Naive B cell (primary cell): Measurements from ENCODE around the gene PCDHGB1. TPM values are rescaled to one million over a fixed set of nuclear protein-coding genes. Genes with fewer than 3 reads are reported as not detected.
"Not testable (repeated sequence)": the region's sequence is repeated elsewhere in the genome, so short reads cannot be mapped to it uniquely, and the experiment has no call there.

Experiments used
- ATAC-seq, 2 donors: fragments of 150-1000 bp; cut with Tn5 transposase; 2 replicates each; pipeline ENCODE4 v1.10.0; 2021; ENCODE audit warnings: low read depth in 2 of 2, mild to moderate bottlenecking in 2 of 2, moderate library complexity in 2 of 2
- DNase-seq: peaks from one replicate; pipeline ENCODE4 v3.0.0; 2022
- H3K27ac Mint-ChIP-seq, 6 donors: one replicate each; pipeline ENCODE4 v1.8.0; 2020 to 2022; ENCODE audit warnings: mild to moderate bottlenecking in 6 of 6, mixed read lengths in 6 of 6, moderate library complexity in 5 of 6, inconsistent platforms in 2 of 6
- H3K27me3 Mint-ChIP-seq, 3 donors: one replicate each; pipeline ENCODE4 v1.8.0; 2021 to 2022; ENCODE audit warnings: mixed read lengths in 3 of 3, mild to moderate bottlenecking in 1 of 3
- H3K36me3 Mint-ChIP-seq, 2 donors: one replicate each; pipeline ENCODE4 v1.8.0; 2020 to 2022; ENCODE audit warnings: mixed read lengths in 2 of 2, inconsistent platforms in 1 of 2, mild to moderate bottlenecking in 1 of 2
- H3K4me1 Mint-ChIP-seq, 3 donors: one replicate each; pipeline ENCODE4 v1.8.0; 2020 to 2022; ENCODE audit warnings: mixed read lengths in 3 of 3, inconsistent platforms in 1 of 3, mild to moderate bottlenecking in 1 of 3, moderate library complexity in 1 of 3
- H3K4me3 Mint-ChIP-seq, 8 donors: one replicate each; pipeline ENCODE4 v1.8.0; 2020 to 2022; ENCODE audit warnings: mild to moderate bottlenecking in 8 of 8, mixed read lengths in 8 of 8, moderate library complexity in 8 of 8, inconsistent platforms in 2 of 8
- H3K9me3 Mint-ChIP-seq, 7 donors: one replicate each; pipeline ENCODE4 v1.8.0; 2020 to 2022; ENCODE audit warnings: mixed read lengths in 7 of 7, mild to moderate bottlenecking in 5 of 7, inconsistent platforms in 2 of 7, moderate library complexity in 1 of 7
- polyA plus RNA-seq, 6 donors: library from polyadenylated mRNA; unstranded; fragments of 300-500 nt; fragmentation: Illumina TruSeq; gene quantifications; one replicate each; pipeline ENCODE4 v1.2.3, GENCODE V29; 2021; ENCODE audit warnings: low read depth in 6 of 6

Gene PCDHGB1
- polyA plus RNA-seq, 6 donors from 2014 or later, result not detected

DNA sequence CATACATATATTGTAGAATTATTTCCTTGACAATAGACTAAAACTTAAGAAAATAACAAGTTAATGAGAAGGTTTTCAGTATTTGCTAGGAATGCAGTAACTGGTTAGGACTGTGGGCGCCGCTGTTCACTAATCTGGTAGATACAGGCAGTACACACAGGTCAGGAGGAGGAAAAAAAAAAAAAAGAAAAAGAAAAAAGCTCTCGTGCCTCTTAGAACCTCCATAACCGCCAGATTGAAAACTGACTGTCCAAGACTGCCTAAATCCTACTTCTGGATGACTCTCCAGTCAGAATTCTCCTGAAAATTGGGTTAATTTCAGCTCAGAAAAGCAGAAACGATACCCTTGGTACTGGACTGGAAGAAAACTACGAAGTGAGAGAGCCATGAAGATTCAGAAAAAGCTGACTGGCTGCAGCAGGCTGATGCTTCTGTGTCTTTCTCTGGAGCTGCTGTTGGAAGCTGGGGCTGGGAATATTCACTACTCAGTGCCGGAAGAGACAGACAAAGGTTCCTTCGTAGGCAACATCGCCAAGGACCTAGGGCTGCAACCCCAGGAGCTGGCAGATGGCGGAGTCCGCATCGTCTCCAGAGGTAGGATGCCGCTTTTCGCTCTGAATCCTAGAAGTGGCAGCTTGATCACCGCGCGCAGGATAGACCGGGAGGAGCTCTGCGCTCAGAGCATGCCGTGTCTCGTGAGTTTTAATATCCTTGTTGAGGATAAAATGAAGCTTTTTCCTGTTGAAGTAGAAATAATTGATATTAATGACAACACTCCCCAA, 19.4 kb upstream of the PCDHGB1 start, which contains the start of gene PCDHGA1:
TSS of gene PCDHGA1 (plus strand) at position 216 of the 782 bp plus-strand sequence.
- Mint-ChIP-seq H3K27me3 (peaks cover 66 to 84% (median 72%) of the 10 kb centered on the region in 3 donors), H3K36me3 (peaks cover 24 to 30% of the 10 kb centered on the region in 2 donors), H3K4me3 (peak within 1 kb of the TSS in 6 of 8 donors; percentile 5 to 70 (median 21)), H3K4me1 (peaks cover 4 to 11% (median 11%) of the 10 kb centered on the region in 3 donors), H3K27ac (no peak within 1 kb of the TSS), H3K9me3 (peaks cover 9 to 93% (median 69%) of the 10 kb centered on the region in 7 donors)
- DNase-seq, result no peak
- ATAC-seq, result peak in 1 of 2 donors; percentile 33

DNA sequence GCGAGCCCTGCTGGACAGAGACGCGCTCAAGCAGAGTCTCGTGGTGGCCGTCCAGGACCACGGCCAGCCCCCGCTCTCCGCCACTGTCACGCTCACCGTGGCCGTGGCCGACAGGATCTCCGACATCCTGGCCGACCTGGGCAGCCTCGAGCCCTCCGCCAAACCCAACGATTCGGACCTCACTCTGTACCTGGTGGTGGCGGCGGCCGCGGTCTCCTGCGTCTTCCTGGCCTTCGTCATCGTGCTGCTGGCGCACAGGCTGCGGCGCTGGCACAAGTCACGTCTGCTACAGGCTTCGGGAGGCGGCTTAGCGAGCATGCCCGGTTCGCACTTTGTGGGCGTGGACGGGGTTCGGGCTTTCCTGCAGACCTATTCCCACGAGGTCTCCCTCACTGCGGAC, 17.3 kb upstream of the PCDHGB1 start:
- Mint-ChIP-seq H3K36me3 (peaks cover 14 to 30% of the 10 kb centered on the region in 2 donors), H3K9me3 (peaks cover 9 to 93% (median 75%) of the 10 kb centered on the region in 7 donors), H3K27me3 (peaks cover 75 to 90% (median 85%) of the 10 kb centered on the region in 3 donors)
- not testable (repeated sequence) for H3K4me3 Mint-ChIP-seq, H3K27ac Mint-ChIP-seq, ATAC-seq, H3K4me1 Mint-ChIP-seq, DNase-seq

DNA sequence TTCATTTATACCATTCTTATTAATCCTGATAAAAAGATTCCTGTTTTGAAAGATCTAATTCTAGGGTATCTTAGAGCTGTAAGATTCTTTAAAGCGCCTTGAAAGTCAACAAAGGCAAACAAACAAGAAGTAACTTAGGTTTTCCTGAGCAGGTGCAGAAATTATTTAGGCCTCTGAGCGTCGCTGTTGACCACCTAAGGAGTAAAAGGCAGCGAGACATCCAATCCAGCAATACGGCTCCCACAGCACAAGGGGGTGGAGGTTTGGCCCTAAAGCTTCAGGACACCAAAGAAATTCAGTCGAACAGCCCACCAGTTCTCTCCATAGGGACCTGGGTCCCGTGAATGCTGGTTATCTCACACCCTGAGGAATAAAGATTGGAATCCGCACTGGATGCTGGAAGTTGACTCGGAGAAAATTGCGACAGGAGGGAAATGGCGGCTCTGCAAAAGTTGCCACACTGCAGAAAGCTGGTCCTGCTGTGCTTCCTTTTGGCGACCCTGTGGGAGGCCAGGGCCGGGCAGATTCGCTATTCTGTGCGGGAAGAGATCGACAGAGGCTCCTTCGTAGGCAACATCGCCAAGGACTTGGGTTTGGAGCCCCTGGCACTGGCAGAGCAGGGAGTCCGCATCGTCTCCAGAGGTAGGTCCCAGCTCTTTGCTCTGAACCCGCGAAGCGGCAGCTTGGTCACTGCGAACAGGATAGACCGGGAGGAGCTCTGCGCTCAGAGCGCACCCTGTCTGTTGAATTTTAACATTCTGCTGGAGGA, 11.2 kb upstream of the PCDHGB1 start, which contains the start of gene PCDHGA2:
TSS of gene PCDHGA2 (plus strand) at position 223 of the 769 bp plus-strand sequence.
- peaks cover 0 to 3% (median 0%) of the 10 kb centered on the region in 3 donors for H3K4me1 Mint-ChIP-seq
- peaks cover 9 to 31% of the 10 kb centered on the region in 2 donors for H3K36me3 Mint-ChIP-seq
- peak within 1 kb of the TSS in 2 of 8 donors; percentile 8 to 65 for H3K4me3 Mint-ChIP-seq
- DNase-seq (no peak), ATAC-seq (no peak)
- peaks cover 19 to 92% (median 70%) of the 10 kb centered on the region in 7 donors for H3K9me3 Mint-ChIP-seq
- peak within 1 kb of the TSS in 1 of 6 donors; percentile 69 for H3K27ac Mint-ChIP-seq
- peaks cover 76 to 92% (median 87%) of the 10 kb centered on the region in 3 donors for H3K27me3 Mint-ChIP-seq

DNA sequence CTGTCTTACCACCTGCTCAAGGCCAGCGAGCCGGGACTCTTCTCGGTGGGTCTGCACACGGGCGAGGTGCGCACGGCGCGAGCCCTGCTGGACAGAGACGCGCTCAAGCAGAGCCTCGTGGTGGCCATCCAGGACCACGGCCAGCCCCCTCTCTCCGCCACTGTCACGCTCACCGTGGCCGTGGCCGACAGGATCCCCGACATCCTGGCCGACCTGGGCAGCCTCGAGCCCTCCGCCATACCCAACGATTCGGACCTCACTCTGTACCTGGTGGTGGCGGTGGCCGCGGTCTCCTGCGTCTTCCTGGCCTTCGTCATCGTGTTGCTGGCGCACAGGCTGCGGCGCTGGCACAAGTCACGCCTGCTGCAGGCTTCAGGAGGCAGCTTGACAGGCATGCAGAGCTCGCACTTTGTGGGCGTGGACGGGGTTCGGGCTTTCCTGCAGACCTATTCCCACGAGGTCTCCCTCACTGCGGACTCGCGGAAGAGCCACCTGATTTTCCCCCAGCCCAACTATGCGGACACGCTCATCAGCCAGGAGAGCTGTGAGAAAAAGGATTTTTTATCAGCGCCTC, 9.0 kb upstream of the PCDHGB1 start:
- H3K4me1 Mint-ChIP-seq, DNase-seq, H3K4me3 Mint-ChIP-seq, H3K27ac Mint-ChIP-seq, ATAC-seq: not testable (repeated sequence)
- Mint-ChIP-seq H3K9me3 (peaks cover 20 to 89% (median 65%) of the 10 kb centered on the region in 7 donors), H3K27me3 (peaks cover 67 to 89% (median 87%) of the 10 kb centered on the region in 3 donors), H3K36me3 (peaks cover 15 to 28% of the 10 kb centered on the region in 2 donors)

DNA sequence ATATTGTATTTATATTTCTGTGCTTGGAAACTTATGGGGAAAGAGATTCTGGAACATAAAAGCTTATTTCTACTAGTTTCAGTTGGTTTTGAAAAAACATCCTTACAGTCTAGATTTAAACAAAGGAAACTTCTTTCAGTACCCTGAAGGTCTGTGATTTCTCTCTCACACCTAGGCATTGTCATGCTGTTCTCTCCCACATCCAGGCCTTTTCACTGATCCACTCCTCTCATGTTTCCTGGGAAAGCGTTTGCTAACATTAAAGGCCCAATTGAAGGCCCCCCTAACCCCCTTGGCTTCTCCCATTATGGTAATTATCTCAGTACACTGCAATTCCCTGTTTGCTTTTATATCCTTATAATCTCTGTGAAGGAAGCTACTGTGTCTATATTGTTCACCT, 7.1 kb upstream of the PCDHGB1 start:
- H3K4me3 Mint-ChIP-seq, result no peak overlapping the region

DNA sequence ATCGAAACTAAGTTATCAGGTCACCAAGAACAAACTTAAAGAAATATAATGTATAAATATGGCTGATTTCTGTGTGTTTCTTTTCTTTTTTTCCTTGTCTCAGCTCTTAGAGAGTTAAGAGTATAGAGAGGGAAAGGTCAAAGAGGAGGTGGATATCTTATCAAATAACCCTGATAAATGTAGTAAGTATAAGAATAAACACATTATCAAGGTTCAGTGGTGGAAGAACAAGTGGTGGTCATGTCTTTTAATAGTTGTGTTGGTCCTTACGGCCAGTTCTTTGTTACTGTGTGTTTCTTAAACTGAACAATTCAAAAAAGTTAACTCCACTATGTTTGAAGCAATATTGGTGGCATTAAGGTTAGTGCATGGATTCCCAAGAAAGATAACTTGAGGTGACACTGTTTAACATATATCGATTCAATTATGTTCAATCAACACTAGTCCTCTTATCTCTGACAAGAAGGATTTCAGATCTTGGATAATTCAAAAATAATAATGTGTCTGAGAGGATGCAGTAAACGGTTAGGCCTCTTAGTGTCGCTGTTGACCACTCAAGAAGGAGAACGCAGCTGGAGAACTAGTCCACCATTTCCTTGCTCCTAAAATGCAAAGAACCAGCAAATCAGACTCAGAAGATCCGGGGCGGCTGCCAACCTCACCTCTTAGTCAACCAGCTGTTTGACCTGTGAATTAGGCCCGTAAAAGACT, 6.5 kb upstream of the PCDHGB1 start, which contains the start of gene PCDHGA3:
TSS of gene PCDHGA3 (plus strand) at position 588 of the 711 bp plus-strand sequence. CDS start 205 bp downstream, outside the sequence.
- H3K36me3 Mint-ChIP-seq, result peaks cover 8 to 33% of the 10 kb centered on the region in 2 donors
- no peak for DNase-seq
- peaks cover 0 to 4% (median 0%) of the 10 kb centered on the region in 3 donors for H3K4me1 Mint-ChIP-seq
- H3K9me3 Mint-ChIP-seq, result peaks cover 19 to 84% (median 48%) of the 10 kb centered on the region in 7 donors
- H3K27me3 Mint-ChIP-seq, result peaks cover 57 to 84% (median 84%) of the 10 kb centered on the region in 3 donors
- H3K27ac Mint-ChIP-seq, result peak within 1 kb of the TSS in 1 of 6 donors; percentile 59
- no peak for ATAC-seq
- H3K4me3 Mint-ChIP-seq, result peak within 1 kb of the TSS in 5 of 8 donors; percentile 22 to 56 (median 37)

More for the DNA sequence above, 7.1 kb upstream of the PCDHGB1 start:
- no peak for DNase-seq
- peaks cover 23 to 84% (median 54%) of the 10 kb centered on the region in 7 donors for H3K9me3 Mint-ChIP-seq
- no peak for ATAC-seq
- peaks cover 0 to 4% (median 0%) of the 10 kb centered on the region in 3 donors for H3K4me1 Mint-ChIP-seq
- no peak overlapping the region for H3K27ac Mint-ChIP-seq
- peaks cover 58 to 87% (median 84%) of the 10 kb centered on the region in 3 donors for H3K27me3 Mint-ChIP-seq
- H3K36me3 Mint-ChIP-seq, result peaks cover 14 to 38% of the 10 kb centered on the region in 2 donors

DNA sequence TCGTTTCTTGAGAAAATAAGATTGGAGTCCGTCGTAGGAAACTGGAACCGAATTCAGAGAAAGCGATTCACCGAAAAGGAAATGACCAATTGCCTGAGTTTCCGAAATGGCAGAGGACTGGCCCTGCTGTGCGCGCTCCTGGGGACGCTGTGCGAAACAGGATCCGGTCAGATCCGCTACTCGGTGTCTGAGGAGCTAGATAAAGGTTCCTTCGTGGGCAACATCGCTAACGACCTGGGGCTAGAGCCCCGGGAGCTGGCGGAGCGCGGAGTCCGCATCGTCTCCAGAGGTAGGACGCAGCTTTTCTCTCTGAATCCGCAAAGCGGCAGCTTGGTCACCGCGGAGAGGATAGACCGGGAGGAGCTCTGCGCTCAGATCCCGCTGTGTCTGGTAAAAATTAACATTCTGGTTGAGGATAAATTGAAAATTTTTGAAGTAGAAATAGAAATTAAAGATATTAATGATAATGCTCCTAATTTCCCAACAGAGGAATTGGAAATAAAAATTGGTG, 5.9 kb upstream of the PCDHGB1 start:
- H3K27ac Mint-ChIP-seq, result no peak overlapping the region
- peaks cover 58 to 84% (median 84%) of the 10 kb centered on the region in 3 donors for H3K27me3 Mint-ChIP-seq
- peaks cover 5 to 27% of the 10 kb centered on the region in 2 donors for H3K36me3 Mint-ChIP-seq
- H3K4me1 Mint-ChIP-seq, result peaks cover 0 to 4% (median 0%) of the 10 kb centered on the region in 3 donors
- H3K9me3 Mint-ChIP-seq, result peaks cover 19 to 84% (median 47%) of the 10 kb centered on the region in 7 donors
- DNase-seq (no peak), ATAC-seq (no peak)
- H3K4me3 Mint-ChIP-seq, result peak overlapping the region in 5 of 8 donors; percentile 22 to 56 (median 37)

DNA sequence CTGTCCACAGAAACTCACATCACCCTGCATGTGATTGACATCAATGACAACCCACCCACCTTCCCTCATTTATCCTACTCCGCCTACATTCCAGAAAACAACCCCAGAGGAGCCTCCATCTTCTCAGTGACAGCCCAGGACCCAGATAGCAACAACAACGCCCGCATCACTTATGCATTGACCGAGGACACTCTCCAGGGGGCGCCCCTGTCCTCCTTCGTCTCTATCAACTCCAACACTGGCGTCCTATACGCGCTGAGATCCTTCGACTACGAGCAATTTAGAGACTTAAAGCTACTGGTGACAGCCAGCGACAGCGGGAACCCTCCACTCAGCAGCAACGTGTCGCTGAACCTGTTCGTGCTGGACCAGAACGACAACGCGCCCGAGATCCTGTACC, 4.6 kb upstream of the PCDHGB1 start:
- peaks cover 60 to 89% (median 82%) of the 10 kb centered on the region in 3 donors for H3K27me3 Mint-ChIP-seq
- peaks cover 0 to 6% (median 4%) of the 10 kb centered on the region in 3 donors for H3K4me1 Mint-ChIP-seq
- H3K9me3 Mint-ChIP-seq, result peaks cover 20 to 84% (median 47%) of the 10 kb centered on the region in 7 donors
- DNase-seq, result no peak
- peaks cover 8 to 27% of the 10 kb centered on the region in 2 donors for H3K36me3 Mint-ChIP-seq
- no peak overlapping the region for H3K27ac Mint-ChIP-seq
- ATAC-seq, result no peak
- peak overlapping the region in 1 of 8 donors; percentile 44 for H3K4me3 Mint-ChIP-seq

DNA sequence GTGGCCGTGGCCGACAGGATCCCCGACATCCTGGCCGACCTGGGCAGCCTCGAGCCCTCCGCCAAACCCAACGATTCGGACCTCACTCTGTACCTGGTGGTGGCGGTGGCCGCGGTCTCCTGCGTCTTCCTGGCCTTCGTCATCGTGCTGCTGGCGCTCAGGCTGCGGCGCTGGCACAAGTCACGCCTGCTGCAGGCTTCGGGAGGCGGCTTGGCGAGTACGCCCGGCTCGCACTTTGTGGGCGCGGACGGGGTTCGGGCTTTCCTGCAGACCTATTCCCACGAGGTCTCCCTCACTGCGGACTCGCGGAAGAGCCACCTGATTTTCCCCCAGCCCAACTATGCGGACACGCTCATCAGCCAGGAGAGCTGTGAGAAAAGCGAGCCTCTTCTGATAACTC, 3.9 kb upstream of the PCDHGB1 start:
- Mint-ChIP-seq H3K27ac (peak overlapping the region in 1 of 6 donors; percentile 62), H3K27me3 (peaks cover 66 to 90% (median 82%) of the 10 kb centered on the region in 3 donors), H3K36me3 (peaks cover 11 to 27% of the 10 kb centered on the region in 2 donors), H3K9me3 (peaks cover 19 to 87% (median 43%) of the 10 kb centered on the region in 7 donors)
- H3K4me1 Mint-ChIP-seq, ATAC-seq, DNase-seq, H3K4me3 Mint-ChIP-seq: not testable (repeated sequence)

DNA sequence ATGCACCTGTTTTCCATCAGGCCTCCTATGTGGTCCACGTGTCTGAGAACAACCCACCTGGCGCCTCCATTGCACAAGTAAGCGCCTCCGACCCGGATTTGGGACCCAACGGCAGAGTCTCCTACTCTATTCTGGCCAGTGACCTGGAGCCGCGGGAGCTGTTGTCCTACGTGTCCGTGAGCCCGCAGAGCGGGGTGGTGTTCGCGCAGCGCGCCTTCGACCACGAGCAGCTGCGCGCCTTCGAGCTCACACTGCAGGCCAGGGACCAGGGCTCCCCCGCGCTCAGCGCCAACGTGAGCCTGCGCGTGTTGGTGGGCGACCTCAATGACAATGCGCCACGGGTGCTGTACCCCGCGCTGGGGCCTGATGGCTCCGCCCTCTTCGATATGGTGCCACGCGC, 1.7 kb downstream of the PCDHGB1 start:
- Mint-ChIP-seq H3K9me3 (peaks cover 16 to 83% (median 38%) of the 10 kb centered on the region in 7 donors), H3K36me3 (peaks cover 5 to 39% of the 10 kb centered on the region in 2 donors)

DNA sequence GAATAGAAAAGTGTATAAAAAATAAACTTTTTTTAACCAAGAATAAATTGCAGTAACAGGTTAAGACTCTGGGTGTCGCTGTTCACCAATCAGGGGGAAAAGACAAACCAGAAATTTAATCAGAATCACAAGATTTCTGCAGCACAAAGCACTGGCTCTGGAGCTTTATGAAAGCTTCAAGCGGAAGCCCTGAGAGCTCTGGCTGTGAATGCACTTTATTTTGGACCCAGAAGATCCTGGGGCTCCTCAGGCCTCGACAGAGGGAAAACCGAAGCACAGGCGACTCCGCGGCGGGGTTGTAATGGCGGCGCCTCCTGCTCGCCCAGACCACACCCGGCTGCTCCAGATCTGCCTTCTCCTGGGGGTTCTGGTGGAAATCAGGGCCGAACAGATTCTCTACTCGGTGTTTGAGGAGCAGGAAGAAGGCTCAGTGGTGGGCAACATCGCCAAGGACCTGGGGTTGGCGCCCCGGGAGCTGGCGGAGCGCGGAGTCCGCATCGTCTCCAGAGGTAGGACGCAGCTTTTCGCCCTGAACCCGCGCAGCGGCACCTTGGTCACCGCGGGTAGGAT, 5.1 kb downstream of the PCDHGB1 start, which contains the start of gene PCDHGA4:
TSS of gene PCDHGA4 (plus strand) at position 122 of the 570 bp plus-strand sequence. CDS start at position 209, 87 bp downstream.
- DNase-seq (no peak), ATAC-seq (no peak)
- peak within 1 kb of the TSS in 5 of 8 donors; percentile 12 to 81 (median 28) for H3K4me3 Mint-ChIP-seq
- H3K27ac Mint-ChIP-seq, result no peak within 1 kb of the TSS
- peaks cover 9 to 49% of the 10 kb centered on the region in 2 donors for H3K36me3 Mint-ChIP-seq
- peaks cover 0 to 3% (median 3%) of the 10 kb centered on the region in 3 donors for H3K4me1 Mint-ChIP-seq
- peaks cover 60 to 90% (median 78%) of the 10 kb centered on the region in 3 donors for H3K27me3 Mint-ChIP-seq
- peaks cover 19 to 70% (median 41%) of the 10 kb centered on the region in 7 donors for H3K9me3 Mint-ChIP-seq

More for the DNA sequence above, 1.7 kb downstream of the PCDHGB1 start:
- Mint-ChIP-seq H3K27me3 (peaks cover 57 to 87% (median 79%) of the 10 kb centered on the region in 3 donors), H3K4me3 (no peak overlapping the region), H3K27ac (no peak overlapping the region), H3K4me1 (peaks cover 0 to 6% (median 0%) of the 10 kb centered on the region in 3 donors)
- DNase-seq (no peak), ATAC-seq (no peak)
